LNCAP (cell line): ENCODE data around the gene LINGO3.

Experiments used
- CTCF ChIP-seq: fragments of 450-650 bp; IDR thresholded peaks from 2 replicates; pipeline ENCODE4 v1.5.1; 2017; ENCODE audit warnings: mild to moderate bottlenecking

LINGO3 gene

GRCh38 chr19:2269244-2270156 is 38.5 kb downstream of the LINGO3 start:
- no peak for TF ChIP-seq CTCF

- TF ChIP-seq CTCF, result no peak
Measured at GRCh38 chr19:2268861-2269243, 39.1 kb downstream of the LINGO3 start.

GRCh38 chr19:2268480-2268830 is 39.5 kb downstream of the LINGO3 start:
- TF ChIP-seq CTCF, result no peak

- no peak for TF ChIP-seq CTCF
Measured at GRCh38 chr19:2266183-2266993, 41.6 kb downstream of the LINGO3 start.

GRCh38 chr19:2261438-2262172 is 46.3 kb downstream of the LINGO3 start:
- TF ChIP-seq CTCF, result peak; percentile 52

- TF ChIP-seq CTCF, result no peak
Measured at GRCh38 chr19:2260341-2260805, 47.6 kb downstream of the LINGO3 start.

GRCh38 chr19:2259336-2259735 is 48.6 kb downstream of the LINGO3 start:
- no peak for TF ChIP-seq CTCF
